ENCODE results near the gene KCNH4.

DNA sequence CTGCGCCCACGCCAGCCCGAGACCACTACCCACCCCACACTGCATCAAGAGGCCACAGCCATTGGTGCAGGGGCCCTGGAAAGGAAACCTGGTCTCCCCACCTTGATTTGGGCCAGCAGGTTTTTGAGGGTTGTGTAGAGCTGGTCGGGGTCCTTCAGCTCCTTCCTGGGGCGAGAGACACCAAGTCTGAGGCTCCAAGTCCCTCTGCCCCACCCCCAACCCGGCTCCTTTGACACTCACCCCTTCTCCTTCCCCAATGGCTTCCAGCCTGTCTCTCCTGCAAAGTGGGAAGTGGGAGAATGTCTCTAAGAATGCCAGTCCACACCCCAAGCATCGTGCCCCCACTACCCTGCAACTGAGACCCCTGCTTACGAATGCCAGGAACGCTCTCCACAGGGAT lies 66.8 kb downstream of the KCNH4 start:
- TF ChIP-seq, protein P1, sequence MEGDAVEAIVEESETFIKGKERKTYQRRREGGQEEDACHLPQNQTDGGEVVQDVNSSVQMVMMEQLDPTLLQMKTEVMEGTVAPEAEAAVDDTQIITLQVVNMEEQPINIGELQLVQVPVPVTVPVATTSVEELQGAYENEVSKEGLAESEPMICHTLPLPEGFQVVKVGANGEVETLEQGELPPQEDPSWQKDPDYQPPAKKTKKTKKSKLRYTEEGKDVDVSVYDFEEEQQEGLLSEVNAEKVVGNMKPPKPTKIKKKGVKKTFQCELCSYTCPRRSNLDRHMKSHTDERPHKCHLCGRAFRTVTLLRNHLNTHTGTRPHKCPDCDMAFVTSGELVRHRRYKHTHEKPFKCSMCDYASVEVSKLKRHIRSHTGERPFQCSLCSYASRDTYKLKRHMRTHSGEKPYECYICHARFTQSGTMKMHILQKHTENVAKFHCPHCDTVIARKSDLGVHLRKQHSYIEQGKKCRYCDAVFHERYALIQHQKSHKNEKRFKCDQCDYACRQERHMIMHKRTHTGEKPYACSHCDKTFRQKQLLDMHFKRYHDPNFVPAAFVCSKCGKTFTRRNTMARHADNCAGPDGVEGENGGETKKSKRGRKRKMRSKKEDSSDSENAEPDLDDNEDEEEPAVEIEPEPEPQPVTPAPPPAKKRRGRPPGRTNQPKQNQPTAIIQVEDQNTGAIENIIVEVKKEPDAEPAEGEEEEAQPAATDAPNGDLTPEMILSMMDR (IDR thresholded peaks at IDR 0.05; ENCODE audit: borderline replicate concordance, extremely low read depth, low read length, poor library complexity, severe bottlenecking), result no peak
- no peak for TF ChIP-seq EZH2 (IDR thresholded peaks at IDR 0.05; ENCODE audit: borderline replicate concordance, low read depth, low read length, severe bottlenecking)

Measured in DND-41 (cell line).